ACC112 (cell line): ENCODE results near the gene CALML5.

ENCODE experiments used
- H2AFZ ChIP-seq: fragments of 200-600 bp; sonication (generic); one replicate; pipeline ENCODE4 v1.6.0; 2017; ENCODE audit warnings: antibody characterized with exemption, low read length; ENCODE audit not compliant: unreplicated experiment
- H3K27ac ChIP-seq: fragments of 200-600 bp; sonication (generic); 2 replicates; pipeline ENCODE4 v1.5.1; 2014; ENCODE audit warnings: low read depth, mild to moderate bottlenecking, antibody characterized with exemption, low read length, moderate library complexity
- H3K27me3 ChIP-seq: fragments of 200-600 bp; sonication (generic); 2 replicates; pipeline ENCODE4 v1.6.1; 2014; ENCODE audit warnings: mild to moderate bottlenecking, antibody characterized with exemption, low read length, moderate library complexity, mixed read lengths; ENCODE audit not compliant: insufficient read depth
- H3K36me3 ChIP-seq: fragments of 200-600 bp; sonication (generic); 2 replicates; pipeline ENCODE4 v1.6.1; 2016; ENCODE audit warnings: mild to moderate bottlenecking, antibody characterized with exemption, low read length, moderate library complexity, mixed read lengths; ENCODE audit not compliant: insufficient read depth
- H3K4me1 ChIP-seq: fragments of 200-600 bp; sonication (generic); one replicate; pipeline ENCODE4 v1.6.1; 2016; ENCODE audit warnings: low read length, mixed read lengths; ENCODE audit not compliant: insufficient read depth, unreplicated experiment, control insufficient read depth
- H3K4me3 ChIP-seq: fragments of 200-600 bp; sonication (generic); 2 replicates; pipeline ENCODE4 v1.5.1; 2014; ENCODE audit warnings: mild to moderate bottlenecking, low read depth, low read length
- H3K79me2 ChIP-seq: fragments of 200-600 bp; sonication (generic); one replicate; pipeline ENCODE4 v1.6.0; 2016; ENCODE audit warnings: low read length; ENCODE audit not compliant: control insufficient read depth, unreplicated experiment, insufficient read depth

Gene CALML5

GRCh38 chr10:5469353-5470061 lies 29.9 kb downstream of the CALML5 start:
- no peaks in the 10 kb centered on the region for H3K4me1 ChIP-seq

GRCh38 chr10:5468262-5469106 lies 30.9 kb downstream of the CALML5 start:
- no peak overlapping the region for H3K27ac ChIP-seq
- H3K4me3 ChIP-seq: no peak overlapping the region
- H3K79me2 ChIP-seq: no peaks in the 10 kb centered on the region
- H3K27me3 ChIP-seq: no peaks in the 10 kb centered on the region
- no peaks in the 10 kb centered on the region for H3K4me1 ChIP-seq
- no peaks in the 10 kb centered on the region for H3K36me3 ChIP-seq
- no peak overlapping the region for H2AFZ ChIP-seq

More at GRCh38 chr10:5469353-5470061, 29.9 kb downstream of the CALML5 start:
- Histone ChIP-seq H3K27ac (no peak overlapping the region), H3K27me3 (no peaks in the 10 kb centered on the region), H2AFZ (no peak overlapping the region), H3K79me2 (no peaks in the 10 kb centered on the region), H3K36me3 (no peaks in the 10 kb centered on the region), H3K4me3 (no peak overlapping the region)

GRCh38 chr10:5467634-5468255 lies 31.6 kb downstream of the CALML5 start:
- H3K27me3 ChIP-seq: no peaks in the 10 kb centered on the region
- H3K4me1 ChIP-seq: no peaks in the 10 kb centered on the region
- no peak overlapping the region for H2AFZ ChIP-seq
- H3K79me2 ChIP-seq: no peaks in the 10 kb centered on the region
- no peak overlapping the region for H3K4me3 ChIP-seq
- H3K27ac ChIP-seq: no peak overlapping the region
- H3K36me3 ChIP-seq: no peaks in the 10 kb centered on the region

GRCh38 chr10:5467207-5467535 lies 32.2 kb downstream of the CALML5 start:
- no peaks in the 10 kb centered on the region for H3K79me2 ChIP-seq
- peaks cover 4% of the 10 kb centered on the region for H3K4me1 ChIP-seq
- H3K27me3 ChIP-seq: no peaks in the 10 kb centered on the region
- H3K36me3 ChIP-seq: no peaks in the 10 kb centered on the region
- H3K4me3 ChIP-seq: no peak overlapping the region
- no peak overlapping the region for H2AFZ ChIP-seq
- H3K27ac ChIP-seq: no peak overlapping the region

GRCh38 chr10:5466451-5467206 lies 32.7 kb downstream of the CALML5 start:
- no peak overlapping the region for H3K4me3 ChIP-seq
- H3K27me3 ChIP-seq: no peaks in the 10 kb centered on the region
- no peak overlapping the region for H2AFZ ChIP-seq
- H3K79me2 ChIP-seq: no peaks in the 10 kb centered on the region
- H3K27ac ChIP-seq: no peak overlapping the region
- H3K36me3 ChIP-seq: no peaks in the 10 kb centered on the region
- H3K4me1 ChIP-seq: peaks cover 7% of the 10 kb centered on the region

- Histone ChIP-seq H3K4me3 (no peak overlapping the region), H3K27ac (no peak overlapping the region), H3K36me3 (no peaks in the 10 kb centered on the region), H3K79me2 (no peaks in the 10 kb centered on the region), H3K4me1 (peaks cover 11% of the 10 kb centered on the region), H2AFZ (no peak overlapping the region), H3K27me3 (no peaks in the 10 kb centered on the region)
These were observed 33.4 kb downstream of the CALML5 start for GRCh38 chr10:5465976-5466450.

- no peaks in the 10 kb centered on the region for H3K79me2 ChIP-seq
- H3K36me3 ChIP-seq: peaks cover 8% of the 10 kb centered on the region; the same call in 1 of the 2 replicates
- H2AFZ ChIP-seq: no peak overlapping the region
- no peak overlapping the region for H3K27ac ChIP-seq
- H3K4me1 ChIP-seq: peaks cover 11% of the 10 kb centered on the region
- no peaks in the 10 kb centered on the region for H3K27me3 ChIP-seq
- no peak overlapping the region for H3K4me3 ChIP-seq
These were observed 34.8 kb downstream of the CALML5 start for GRCh38 chr10:5464546-5464945.

GRCh38 chr10:5462841-5463293 lies 36.5 kb downstream of the CALML5 start:
- no peak overlapping the region for H3K4me3 ChIP-seq
- H3K27ac ChIP-seq: no peak overlapping the region
- H3K4me1 ChIP-seq: peaks cover 11% of the 10 kb centered on the region
- no peaks in the 10 kb centered on the region for H3K79me2 ChIP-seq
- peaks cover 8% of the 10 kb centered on the region; the same call in 1 of the 2 replicates for H3K36me3 ChIP-seq
- H2AFZ ChIP-seq: no peak overlapping the region
- no peaks in the 10 kb centered on the region for H3K27me3 ChIP-seq

GRCh38 chr10:5461914-5462840 lies 37.2 kb downstream of the CALML5 start:
- Histone ChIP-seq H3K79me2 (no peaks in the 10 kb centered on the region), H3K4me1 (peaks cover 11% of the 10 kb centered on the region), H3K27me3 (no peaks in the 10 kb centered on the region)

More at GRCh38 chr10:5461914-5462840, 37.2 kb downstream of the CALML5 start:
- Histone ChIP-seq H2AFZ (peak overlapping the region; percentile 71), H3K36me3 (peaks cover 10% of the 10 kb centered on the region; the same call in 1 of the 2 replicates), H3K4me3 (peak overlapping the region; percentile 55), H3K27ac (no peak overlapping the region)
